IPS-11a (cell line): Measurements from ENCODE around the gene SUPT20H.
A peak's percentile ranks its signal among the peaks of the same experiment; 100 is the strongest.

Experiments used
- H3K4me3 ChIP-seq: one replicate; pipeline ENCODE4 v1.5.1; 2013; ENCODE audit warnings: low read depth, low read length, control low read depth

The SUPT20H gene

DNA sequence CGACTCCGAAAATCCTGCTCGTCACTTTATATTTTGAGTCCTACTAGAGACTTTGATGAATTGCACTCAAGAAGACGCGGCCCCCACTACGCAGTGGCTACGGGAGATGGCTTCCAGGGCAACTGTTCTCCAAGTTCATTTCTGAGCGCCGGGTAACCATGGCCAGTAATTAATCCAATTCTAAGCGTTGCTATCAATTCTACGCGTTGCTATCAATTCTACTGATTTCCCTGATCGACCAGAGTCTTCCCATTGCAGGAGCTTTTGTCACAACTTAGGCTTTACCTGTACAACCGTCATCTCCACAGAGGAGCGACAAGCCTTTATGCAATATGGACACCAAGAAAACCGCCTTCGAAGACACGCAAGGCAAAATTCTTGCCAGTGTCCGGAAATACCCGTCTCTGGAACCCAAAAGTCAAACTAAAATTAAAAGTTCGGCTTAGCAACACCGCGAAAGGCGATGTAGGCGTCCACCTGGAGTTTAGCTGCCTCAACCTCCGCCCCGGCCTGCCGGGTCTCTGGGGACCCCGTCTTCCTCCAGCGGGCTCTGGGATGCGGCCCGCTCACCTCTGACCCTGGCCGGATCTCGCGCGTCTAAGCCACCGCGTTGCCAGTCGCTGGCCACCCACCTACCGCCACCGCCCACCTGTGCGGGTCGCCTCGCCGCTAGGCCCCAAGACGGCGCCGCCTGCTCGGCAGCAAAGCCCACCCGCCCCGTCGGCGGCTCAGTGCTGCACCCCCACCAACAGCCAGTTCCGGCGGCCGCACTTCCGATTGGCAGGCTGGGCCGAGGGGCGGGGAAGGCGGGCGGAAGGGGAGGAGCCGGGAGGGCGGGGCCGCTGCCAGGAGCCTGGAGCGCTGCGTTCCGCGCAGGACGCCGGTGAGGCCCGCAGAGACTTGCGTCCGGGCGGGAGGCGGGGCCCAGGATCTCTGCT is at the start of gene SUPT20H:
Gene SUPT20H (minus strand): TSS at position 779 of the 938 bp plus-strand sequence. CDS start 8,198 bp downstream, outside the sequence.
- peak within 1 kb of the TSS; percentile 82 for H3K4me3 ChIP-seq

DNA sequence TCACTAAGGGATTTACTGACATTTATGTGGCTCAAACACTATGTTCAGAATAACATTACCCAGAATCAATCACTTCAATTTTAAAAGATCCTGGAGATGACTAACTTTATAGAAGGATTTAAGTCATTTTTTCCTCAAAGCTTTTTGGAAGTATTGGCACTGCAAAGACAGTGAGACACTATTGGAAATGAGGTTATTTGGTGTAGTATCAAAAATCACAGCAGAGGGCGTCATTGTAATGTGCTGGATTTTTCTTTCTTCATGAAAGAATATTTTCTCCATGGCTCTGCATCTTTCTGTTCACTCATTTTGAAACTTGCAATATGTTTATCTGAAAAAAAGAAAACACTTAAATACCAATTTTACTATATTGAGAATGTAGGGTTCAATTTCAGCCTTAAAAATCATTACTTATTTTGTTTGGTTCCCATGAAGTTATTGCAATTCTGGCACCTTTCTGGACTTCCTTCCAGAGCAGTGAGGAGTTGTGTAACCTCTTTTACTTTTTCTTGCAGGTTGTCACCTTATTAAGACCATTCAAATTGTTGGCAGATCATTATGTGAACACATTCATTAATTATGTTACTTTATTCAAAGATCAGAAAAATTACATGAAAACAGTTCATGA is 49.7 kb upstream of the SUPT20H start:
- H3K4me3 ChIP-seq: no peak overlapping the region

DNA sequence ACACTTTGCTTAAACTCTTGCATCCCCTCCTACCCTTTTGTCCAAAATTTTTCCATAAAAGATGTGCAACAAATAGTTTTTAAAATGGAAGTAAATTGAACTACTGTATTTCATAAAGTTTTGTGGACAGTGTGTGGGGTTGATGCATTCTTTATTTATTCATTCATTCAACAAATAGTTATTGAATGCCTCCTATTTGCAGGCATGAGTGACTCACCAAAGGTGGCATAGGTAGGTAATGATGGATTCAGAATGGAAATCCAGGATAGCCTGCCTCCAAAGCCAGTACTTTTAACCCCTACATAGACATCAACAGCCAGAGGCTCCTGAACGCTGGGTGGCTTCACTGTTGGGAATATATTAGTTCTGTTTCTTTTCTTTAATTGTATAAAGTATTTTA is 48.4 kb upstream of the SUPT20H start:
- no peak overlapping the region for H3K4me3 ChIP-seq

DNA sequence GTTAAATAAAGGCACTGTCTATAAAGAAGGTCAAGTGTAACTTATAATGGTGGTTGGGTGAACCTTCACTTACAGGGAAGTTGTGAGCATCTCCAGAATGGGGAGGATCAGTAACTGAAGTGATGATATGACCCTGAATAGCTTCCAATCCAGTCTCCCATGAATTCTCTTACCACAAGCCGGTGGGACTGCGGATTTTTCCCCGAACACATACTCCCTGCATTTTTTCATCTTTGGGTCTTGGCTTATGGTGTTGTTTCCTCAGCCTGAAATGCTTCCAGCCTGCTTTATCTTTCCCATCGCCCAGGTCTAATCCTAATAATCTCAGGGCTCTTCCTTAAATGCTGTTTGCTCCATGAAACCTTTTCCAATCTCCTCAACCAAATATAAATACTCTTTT is 48.0 kb upstream of the SUPT20H start:
- H3K4me3 ChIP-seq: no peak overlapping the region

DNA sequence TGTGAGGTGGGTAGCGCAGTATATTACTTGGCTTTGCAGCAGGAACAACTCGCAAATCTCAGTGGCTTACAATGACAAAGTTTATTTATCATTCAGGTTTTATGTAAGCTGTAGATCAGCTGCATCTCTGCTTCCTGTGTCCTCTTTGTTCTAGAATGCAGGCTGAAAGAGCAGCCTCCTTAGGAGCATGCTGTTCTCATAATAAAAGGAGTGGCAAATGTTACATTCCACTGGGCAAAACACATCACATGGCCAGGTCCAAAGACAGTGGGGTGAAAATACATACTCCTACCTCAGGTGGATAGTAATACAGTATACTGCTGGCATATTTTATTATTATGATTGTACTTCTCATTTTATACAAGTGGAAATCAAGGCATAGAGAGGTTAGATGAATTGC is 47.2 kb upstream of the SUPT20H start:
- H3K4me3 ChIP-seq: no peak overlapping the region

DNA sequence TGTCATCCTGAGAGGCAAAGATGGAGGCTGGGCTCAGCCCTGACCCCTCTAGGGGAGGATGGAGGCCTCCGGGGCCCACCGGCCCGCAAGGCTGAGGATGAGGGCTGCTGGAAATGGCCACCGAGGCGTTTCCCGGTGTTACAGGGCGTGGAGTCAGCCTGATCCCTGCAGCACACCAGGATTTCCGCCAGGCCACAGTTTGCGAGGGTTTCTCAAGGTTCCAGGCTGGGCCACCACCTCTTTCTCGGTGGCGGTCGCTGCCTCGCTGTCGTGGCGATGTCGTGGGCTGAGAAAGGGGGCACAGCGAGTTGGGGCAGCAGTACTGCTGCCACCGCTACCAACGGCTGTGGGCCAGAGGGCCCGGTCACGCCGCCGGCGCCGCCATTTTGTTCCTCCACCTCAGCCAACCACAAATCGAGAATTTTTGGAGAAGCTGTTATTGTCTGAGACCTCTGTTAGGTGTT is 45.8 kb upstream of the SUPT20H start, which contains the start of gene CSNK1A1L:
Gene CSNK1A1L (minus strand): TSS at position 414 of the 464 bp plus-strand sequence. CDS start 408 bp downstream, at position 6.
- H3K4me3 ChIP-seq: no peak within 1 kb of the TSS

DNA sequence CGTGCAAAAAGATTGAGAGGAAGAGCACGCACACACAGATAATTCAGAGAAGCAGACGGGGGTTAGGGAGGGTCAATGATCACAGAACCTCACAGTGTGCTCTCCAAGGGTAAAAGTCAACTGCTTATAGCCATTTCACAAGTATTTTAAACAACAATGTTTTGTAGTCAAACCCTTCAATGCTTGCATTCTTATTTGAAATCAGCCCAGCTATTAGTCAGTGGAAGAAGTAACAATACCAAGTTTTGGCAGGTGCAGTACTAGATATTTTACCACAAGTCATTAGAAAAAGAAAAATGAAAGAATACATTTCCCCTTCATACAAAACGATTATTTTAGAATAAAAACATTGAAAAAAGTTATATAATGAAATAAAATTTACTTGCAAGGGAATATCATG is 43.4 kb upstream of the SUPT20H start:
- no peak overlapping the region for H3K4me3 ChIP-seq

DNA sequence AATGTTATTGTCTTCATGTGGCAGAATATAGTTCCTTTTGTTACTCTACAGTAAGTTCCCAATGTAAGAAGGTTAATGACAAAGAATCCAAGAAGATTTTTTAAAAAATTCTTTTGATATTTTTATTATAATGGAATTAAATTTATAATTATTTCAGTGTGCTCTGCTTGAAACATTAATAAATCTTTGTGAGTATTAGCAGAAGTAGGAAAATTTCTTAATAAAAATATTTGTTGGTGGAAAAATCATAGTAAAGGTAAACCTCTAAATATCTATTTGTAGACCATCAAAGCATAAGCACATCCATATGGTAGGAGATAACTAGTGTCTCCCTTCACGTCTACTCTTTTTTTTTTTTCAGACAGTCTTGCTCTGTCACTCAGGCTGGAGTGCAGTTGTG is 41.7 kb upstream of the SUPT20H start:
- no peak overlapping the region for H3K4me3 ChIP-seq

DNA sequence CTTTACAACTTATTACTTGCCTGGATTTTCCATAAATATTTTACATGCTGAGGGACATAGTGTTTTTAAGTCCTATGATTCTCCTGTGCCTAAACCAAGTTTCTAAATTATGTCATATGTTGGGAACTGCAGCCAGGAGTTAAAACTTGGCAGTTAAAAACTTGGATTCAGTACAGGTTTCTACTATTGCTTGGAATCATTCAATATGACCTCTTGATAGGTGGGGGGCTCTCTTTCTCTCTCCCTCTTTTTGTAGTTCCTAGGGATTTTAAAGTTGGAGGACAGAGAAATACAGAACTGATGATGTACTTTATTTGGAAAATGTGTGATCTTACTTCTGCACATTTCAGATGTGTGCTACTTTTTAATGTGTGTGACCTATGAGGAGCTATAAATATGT is 41.2 kb upstream of the SUPT20H start:
- no peak overlapping the region for H3K4me3 ChIP-seq

DNA sequence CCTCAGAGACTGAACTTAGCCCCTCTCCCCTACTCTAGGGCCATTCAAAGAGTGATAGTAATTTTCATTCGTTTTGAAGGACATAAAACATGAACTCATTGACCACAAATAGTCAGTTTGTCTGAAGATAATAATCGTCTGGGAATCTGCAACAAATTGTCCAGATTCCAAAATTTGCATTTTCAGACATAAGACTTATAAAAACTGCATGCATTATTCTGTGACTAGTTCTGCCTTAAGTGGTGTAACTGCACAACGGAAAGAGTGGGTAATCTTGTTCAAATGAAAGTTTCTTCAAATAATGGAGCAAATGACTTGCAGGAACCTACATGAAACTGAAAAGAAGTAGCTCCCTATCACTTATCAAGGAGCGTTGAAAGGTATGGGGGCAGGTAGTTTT is 37.6 kb upstream of the SUPT20H start:
- H3K4me3 ChIP-seq: no peak overlapping the region

DNA sequence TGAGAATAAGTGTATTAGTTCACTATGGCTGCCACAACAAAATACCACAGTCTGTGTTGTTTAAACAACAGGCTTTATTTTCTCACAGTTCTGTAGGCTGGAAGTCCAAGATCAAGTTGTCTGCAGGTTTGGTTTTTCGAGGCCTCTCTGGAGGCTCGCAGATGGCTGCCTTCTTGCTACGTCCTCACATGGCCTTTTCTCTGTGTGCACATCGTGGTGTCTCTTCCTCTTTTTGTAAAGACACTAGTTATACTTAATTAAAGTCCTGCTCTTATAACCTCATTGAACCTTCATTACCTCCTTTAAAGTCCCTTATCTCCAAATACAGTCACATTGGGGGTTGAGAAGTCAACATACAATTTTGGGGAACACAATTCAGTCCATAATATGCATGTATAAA is 35.4 kb upstream of the SUPT20H start:
- H3K4me3 ChIP-seq: no peak overlapping the region

DNA sequence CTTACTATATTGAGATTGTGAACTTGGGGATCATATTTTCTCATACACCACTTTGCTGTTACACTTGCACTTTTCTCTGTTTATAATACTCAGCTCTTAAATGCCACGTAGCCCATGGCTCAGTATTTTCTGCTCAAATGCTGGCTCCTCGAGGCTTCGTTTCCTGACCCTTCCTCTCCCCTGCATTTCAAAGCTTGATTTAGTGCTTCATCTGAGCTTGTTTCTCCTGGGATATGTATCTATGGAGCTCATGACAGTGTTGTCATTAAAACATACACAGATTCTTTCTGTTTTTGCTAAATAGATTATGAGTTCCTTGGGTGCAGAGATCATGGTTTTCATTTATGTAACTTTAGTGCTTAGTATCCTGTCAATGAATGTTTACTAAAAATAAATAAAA is 34.6 kb upstream of the SUPT20H start:
- H3K4me3 ChIP-seq: no peak overlapping the region

DNA sequence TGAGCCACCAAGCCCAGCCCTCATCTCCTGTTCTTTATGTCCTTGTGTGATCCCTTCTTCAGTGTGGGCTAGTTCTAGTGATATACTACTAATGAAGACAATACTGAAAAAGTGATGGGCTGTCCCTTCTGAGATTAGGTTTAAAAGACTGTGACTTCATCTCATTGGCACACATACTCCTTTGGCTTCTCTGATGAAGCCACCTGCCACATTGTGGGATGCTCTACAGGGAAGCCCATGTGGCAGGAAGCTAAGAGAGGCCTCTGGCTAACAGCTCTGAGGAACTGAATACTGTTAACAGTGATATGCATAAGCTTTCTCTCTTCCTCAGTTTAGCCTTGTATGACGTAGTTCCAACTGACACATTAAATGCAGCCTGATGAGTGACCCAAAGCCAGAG is 32.3 kb upstream of the SUPT20H start:
- no peak overlapping the region for H3K4me3 ChIP-seq

DNA sequence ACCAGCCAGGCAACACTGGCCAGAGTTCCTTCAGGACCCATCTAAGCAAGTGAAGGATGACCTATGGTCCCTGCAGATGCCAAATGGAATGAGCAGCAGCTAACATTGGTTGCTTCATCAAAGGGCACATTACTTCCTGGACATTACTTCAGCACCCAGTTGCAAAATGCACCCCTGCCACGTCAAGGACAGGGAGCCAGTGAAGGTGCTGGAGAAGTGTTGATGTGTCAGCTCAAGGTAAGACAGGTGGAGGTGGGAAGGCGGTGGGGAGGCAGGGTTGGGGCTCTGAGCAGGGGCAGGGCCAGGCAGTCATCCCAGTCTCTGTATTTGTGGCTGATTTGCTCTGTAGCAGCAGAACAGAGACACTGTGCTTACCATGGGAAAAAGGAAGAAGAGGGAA is 31.4 kb upstream of the SUPT20H start:
- no peak overlapping the region for H3K4me3 ChIP-seq

DNA sequence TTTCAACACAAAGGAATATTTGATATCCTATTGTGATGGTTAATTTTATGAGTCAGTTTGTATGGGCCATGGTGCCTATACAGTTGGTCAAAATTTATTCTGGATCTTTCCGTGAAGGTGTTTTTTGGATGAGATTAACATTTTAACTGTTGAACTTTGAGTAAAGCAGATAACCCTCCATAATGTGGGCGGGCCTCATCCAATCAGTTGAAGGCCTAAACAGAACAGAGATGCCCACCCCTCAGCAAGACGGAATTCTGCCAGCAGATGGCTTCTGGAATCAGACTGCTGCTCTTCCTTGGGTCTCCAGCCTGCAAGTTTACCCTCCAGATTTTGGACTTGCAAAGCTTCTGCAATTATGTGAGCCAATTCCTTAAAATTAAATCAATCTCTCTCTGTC is 30.0 kb upstream of the SUPT20H start:
- H3K4me3 ChIP-seq: no peak overlapping the region

DNA sequence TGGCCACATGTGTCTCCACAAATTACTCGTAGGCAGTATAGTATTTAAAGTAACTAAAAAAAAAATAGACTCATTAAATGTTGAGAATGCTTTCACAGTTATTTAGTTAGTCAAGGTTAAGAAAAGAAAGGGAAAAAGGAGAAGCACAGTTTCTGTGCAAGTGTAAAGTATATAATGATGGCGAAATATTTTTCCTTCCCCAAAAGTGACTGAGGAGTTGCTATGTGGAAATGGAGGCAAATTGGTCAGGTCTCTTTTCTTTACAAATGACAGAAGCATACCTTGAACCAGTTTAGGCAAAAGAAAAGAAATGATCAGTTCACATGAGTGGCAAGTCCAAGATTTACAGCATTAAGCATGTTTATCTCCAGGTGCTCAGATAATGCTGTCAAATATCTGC is 28.0 kb upstream of the SUPT20H start:
- H3K4me3 ChIP-seq: no peak overlapping the region

DNA sequence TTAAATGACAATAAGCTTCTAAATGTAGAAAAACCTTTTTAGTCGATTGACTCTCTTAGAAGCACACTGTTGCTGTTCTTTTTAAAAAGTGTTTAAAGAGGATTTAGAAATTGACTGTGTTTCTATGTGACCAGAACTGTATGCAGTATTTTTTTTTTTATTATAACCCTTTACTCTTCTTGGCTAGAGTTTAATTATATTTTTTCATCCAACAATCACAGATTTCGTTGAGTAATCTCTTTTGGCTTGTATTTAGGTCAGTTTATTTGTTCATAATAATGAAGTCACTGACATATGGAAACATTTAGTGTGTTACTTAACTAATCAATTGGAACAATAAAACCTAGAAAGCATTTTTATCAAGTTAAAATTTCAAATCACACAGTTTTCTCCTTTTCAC is 26.1 kb upstream of the SUPT20H start:
- no peak overlapping the region for H3K4me3 ChIP-seq

DNA sequence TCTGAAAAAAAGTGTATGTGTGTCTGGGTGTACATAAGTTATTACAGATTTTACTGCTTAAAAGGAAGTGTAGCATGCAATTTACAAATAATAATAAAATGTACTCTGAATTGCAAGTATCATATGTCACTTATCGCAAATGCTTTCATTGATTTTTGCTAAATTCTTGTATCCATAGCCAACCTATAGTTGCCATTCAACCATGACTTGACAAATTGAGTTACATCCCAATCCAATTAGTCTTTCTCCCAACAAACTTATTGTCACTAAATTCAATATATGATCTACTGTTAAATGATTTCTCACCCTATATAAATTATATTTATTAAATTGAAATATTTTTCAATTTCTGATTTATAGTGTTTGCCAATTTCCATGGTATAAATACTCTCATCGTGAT is 17.3 kb upstream of the SUPT20H start:
- H3K4me3 ChIP-seq: no peak overlapping the region

DNA sequence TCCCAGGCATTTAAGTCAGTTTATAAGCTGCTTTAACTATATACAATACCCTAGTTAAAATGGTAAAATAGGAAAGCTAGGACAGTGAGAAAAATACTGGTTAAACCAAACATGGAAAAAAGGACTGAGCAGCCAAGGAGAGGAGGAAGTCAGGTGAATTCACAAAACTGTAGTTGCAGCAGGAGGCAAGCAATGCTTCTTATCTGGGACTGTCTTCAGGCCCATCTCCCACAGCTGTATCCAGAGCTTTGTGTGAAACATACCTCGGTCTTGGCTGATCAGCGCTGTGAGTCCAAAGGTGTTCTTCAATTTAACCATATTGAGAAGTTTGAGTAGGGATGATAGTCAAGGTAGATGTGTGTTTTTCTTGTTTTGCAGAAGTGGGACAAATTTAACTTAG is 15.7 kb upstream of the SUPT20H start:
- H3K4me3 ChIP-seq: no peak overlapping the region

DNA sequence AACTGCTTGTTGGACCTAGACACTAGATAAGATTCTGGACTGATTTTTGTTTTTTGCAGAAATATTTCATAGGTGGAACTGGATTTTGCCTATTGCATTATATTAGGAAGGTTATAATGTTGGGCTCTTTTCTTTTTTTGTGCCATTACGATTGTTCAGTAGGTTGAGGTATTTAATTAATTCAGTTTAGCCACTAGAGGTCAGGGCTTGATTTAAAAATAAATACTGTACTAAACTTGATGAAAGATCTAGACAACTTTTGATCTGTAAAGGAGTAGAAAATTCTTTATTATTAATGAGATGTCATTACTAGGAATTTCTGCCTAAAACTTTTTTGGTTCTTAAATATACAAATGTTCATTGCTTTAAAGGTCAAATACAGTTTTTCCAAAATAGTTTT is 15.2 kb upstream of the SUPT20H start:
- H3K4me3 ChIP-seq: no peak overlapping the region

DNA sequence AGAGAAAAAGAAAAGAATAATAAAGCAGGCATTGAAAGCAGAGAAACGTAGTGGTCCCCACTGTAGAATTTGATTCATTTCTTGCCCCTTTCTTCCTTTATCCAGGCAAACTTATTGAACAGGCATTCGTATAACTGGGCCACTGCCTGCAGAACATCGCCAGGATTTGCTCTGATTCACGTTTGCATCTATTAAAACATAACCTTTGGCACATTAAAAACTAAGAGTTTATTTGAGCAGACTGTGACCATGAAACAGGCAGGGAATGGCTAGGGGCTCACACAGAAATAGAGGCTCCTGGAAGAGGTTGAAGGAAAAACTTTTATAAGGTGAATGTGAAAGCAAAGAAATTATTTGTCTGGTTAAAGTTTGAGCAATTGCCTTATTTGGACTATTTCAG is 12.5 kb upstream of the SUPT20H start:
- H3K4me3 ChIP-seq: no peak overlapping the region

DNA sequence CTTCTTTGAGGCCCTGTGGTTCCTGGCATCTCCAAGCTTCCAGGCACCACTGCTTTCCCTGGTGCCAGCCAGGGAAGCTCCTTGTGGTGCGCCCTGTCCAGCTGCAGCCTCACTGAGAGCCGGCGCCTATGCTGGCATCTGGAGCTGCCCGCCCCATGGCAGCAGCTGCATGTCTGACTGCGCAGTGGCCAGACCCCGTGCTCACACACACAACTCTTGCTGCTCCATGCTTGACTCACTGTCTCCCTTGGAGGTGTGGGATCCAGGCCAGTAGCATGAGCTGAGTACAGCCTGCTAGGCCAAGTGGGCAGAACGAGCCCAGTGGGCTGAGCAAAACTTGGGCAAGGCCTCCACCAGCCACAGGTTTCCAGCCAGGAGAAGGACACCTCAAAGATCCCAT is 11.5 kb upstream of the SUPT20H start:
- no peak overlapping the region for H3K4me3 ChIP-seq
